ENCODE data around the gene SPECC1L.
"Not testable (repeated sequence)": the region's sequence is repeated elsewhere in the genome, so short reads cannot be mapped to it uniquely, and the experiment has no call there.

SPECC1L gene, protein sequence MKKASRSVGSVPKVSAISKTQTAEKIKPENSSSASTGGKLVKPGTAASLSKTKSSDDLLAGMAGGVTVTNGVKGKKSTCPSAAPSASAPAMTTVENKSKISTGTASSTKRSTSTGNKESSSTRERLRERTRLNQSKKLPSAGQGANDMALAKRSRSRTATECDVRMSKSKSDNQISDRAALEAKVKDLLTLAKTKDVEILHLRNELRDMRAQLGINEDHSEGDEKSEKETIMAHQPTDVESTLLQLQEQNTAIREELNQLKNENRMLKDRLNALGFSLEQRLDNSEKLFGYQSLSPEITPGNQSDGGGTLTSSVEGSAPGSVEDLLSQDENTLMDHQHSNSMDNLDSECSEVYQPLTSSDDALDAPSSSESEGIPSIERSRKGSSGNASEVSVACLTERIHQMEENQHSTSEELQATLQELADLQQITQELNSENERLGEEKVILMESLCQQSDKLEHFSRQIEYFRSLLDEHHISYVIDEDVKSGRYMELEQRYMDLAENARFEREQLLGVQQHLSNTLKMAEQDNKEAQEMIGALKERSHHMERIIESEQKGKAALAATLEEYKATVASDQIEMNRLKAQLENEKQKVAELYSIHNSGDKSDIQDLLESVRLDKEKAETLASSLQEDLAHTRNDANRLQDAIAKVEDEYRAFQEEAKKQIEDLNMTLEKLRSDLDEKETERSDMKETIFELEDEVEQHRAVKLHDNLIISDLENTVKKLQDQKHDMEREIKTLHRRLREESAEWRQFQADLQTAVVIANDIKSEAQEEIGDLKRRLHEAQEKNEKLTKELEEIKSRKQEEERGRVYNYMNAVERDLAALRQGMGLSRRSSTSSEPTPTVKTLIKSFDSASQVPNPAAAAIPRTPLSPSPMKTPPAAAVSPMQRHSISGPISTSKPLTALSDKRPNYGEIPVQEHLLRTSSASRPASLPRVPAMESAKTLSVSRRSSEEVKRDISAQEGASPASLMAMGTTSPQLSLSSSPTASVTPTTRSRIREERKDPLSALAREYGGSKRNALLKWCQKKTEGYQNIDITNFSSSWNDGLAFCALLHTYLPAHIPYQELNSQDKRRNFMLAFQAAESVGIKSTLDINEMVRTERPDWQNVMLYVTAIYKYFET

DNA sequence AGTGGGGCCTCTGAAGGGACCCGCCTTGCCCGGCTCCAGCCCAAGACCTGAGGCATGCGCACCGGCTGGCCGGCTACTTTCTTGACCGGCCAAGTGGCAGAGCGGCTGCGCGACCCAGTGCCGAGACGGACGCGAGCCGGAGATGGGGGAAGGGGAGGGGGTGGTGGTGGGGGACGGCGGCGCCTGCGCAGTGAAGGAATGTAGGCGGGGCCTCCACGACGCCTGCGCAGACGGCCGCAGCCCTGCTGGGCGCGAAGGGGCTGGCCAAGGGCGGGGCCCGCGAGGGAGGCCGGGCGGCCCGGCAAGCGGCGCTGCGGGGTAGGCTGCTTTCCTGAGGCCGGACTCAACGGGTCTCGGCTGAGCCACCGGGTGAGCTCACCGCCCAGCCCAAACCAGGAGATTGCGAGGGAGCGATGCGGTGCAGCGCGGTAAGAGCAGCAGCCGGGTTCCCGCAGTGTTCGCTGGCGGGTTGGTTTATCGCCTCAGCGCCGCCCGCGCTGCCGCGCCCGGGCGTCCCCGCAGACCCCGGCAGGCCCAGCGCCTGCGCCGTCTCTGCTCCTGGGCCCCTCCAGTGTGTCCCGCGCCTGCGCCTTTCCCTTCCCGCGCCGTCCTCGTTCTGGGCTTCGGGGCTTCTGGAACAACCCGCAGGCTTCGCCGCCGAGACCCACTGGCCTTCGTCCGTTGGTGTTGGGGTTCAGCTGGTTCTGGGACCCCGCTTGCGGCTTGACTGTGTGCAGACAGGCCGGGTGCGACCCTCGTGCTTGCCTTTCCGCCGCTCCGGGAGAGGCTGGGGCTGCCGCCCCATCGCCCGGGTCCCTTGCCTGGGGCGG is at the start of gene SPECC1L:
SPECC1L (plus strand) TSS at position 276 of the 830 bp plus-strand sequence. CDS start 31,401 bp downstream, outside the sequence.
- peak; percentile 42 for DNase-seq (ENCODE audit: low read depth)

DNA sequence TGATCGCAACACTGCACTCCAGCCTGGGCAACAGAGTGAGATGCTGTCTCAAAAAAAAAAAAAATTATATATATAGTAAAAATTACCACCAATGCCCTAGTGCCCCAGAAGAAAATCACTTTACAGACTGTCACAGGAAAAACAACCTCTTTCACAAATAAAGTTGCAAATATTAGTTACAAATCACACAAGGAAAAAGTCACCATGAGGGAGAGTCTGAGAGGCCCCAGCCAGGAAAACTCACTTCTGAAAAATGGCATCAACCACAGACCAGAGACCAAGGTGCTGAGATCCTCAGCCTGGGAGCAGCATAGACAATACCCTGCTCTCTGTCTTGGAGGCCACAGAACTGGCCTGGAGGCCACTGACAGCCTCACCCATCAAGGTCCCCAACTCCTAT is 46.2 kb upstream of the SPECC1L start:
- no peak for DNase-seq (ENCODE audit: low read depth)

DNA sequence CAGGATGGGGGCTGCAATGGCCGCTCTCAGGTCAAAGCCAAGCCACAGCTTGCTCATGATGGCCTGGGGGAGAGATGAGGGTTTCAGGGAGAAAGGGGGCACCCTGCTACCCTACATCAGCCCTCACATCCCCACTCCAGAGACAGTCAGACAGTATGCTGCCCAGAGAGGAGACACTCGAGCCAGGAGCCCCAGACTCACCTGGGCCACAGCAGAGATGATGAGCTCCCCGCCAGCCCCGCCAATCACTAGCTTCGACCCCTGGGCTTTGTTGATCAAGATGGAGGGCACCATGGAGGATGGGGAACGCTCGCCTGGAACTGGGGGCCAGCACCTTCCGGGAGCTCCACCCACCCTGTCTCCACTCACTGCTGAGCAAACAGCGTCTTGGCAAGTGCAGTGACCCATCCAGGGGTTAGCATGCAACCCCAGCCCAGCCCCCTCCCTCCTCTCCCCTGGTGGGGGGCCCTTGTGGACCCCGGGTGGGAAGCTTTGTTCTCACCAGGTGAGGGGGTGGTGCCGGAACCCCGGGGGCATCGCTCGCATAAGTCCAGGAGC is 45.5 kb upstream of the SPECC1L start:
- no peak for DNase-seq (ENCODE audit: low read depth)

DNA sequence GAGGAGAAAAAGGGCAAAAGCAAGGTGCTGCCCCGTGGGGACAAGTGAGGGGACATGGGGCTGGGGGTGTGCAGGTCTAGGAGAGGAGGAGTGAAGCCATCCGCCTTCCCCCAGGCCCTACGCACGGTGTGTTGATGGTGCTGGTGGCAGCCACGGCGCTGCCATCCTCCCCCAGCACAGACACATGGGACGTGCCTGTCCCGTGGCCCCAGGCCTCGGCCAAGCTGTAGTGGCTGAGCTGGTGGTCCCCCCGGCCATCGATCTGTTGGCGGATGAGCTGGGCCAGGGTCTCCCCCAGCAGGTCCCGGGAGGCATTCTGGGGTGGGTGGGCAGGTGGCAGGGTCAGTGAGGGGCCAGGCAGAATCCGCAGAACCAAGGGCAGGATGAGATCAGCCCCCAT is 44.7 kb upstream of the SPECC1L start:
- no peak for DNase-seq (ENCODE audit: low read depth)

DNA sequence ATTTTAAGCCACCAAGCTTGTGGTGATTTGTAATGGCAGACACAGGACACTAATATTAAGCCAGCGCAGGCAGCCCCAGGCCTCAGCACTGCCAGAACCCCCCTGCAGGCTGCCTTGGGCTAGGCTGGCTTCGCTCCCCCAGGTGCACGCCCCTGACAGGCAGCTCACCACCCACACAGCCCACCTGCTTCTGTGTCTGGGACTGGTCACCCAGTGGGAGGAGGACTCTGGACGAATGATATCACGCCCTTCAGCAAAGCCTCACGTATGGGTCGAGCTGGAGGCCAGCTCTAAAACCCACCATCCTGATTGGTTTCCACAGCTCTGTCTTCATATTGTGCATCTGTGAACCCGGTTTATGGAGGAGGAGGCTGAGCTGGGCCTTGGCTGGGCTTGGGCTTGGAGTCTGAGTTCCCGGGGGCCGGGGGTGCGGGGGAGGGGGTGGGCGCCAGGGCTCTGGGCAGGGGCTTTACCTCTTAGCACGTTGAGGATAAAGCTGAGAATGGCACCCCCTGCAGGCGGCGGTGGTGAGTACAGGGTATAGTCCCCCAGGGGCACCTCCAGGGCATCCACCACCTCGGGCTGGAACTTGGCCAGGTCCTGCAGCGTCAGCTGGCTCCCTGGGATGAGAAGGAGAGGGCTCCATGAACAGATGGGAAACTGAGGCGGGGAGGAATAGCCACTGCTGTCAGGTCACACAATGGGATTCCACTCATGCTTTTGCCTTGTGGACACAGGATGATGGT is 39.5 kb upstream of the SPECC1L start:
- DNase-seq (ENCODE audit: low read depth) = no peak

DNA sequence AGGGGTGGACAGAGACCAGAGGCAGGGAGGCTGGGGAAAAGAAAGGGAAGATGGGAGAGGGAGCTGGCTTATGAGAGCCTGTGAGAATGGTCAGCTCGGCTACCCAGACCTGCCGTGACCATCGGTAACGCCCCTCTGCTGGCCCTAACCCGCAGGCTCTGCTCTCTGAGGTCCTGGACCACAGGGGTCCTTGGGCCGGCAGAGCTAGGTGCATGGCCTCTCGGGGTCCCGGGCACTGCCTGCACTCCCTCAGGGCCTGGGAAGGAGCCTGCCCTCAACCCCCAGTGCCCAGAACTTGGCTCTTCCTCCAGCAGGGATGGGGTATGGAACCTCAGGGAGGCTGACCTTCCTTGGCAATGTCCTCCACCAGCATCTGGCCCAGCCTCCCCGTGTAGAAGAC is 38.9 kb upstream of the SPECC1L start:
- no peak for DNase-seq (ENCODE audit: low read depth)

DNA sequence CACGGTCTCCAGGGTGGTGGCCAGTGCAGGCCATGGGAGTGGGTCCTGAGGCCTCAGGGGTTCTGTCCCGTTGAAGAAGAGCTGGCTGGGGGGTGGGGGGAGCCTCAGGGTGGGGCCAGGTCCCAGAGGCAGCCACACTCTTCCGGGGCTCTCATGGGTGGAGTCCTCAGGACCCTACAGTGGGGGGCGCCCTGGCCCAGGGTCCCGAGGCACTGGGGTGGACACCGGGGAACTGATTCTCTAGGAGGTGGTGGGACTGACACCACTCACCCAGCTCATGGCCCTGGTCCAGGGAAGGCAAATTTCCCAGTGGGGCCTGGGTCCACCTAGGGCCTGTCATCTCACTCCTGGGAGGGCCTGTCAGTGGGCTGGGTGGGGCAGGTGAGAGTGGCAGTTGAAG is 38.5 kb upstream of the SPECC1L start:
- DNase-seq (ENCODE audit: low read depth) = no peak

DNA sequence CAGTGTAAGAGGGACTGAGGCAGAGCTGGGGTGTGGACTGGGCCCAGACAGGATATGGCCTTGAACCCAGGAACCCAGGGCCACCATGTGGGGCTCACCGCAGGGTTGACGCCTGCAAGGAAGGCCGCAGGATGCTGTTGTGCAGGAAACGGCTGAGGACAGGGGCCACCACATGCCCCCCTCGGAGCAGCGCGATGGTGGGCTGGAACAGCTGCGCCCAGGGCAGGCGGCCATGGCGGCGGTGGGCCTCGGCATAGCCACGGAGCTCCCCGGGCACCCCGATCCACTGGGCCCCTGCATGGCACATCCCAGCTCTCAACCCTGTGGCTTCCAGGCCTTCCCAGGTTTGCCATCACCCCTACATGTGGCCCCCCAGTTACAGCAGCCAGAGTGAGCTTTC is 37.9 kb upstream of the SPECC1L start:
- no peak for DNase-seq (ENCODE audit: low read depth)

DNA sequence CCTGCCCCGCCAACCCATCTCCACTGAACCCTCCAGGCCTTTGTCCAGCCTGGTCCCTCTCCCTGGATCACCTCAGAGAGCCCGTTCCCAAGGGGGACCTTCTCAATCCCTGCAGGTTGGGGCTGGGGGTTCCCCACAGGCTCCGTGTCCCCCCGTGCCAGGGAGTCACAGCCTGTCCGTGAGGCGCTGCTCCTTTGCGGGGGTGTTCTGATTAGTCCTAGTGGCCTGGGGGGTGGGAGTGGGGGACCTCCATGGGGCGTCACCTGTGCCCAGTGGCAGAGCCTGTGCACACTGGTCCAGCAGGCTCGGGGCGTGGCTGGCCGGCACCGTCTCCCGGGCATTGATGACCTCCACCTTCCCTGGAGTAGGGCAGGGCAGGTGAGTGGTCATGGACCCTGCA is 37.4 kb upstream of the SPECC1L start:
- no peak for DNase-seq (ENCODE audit: low read depth)

DNA sequence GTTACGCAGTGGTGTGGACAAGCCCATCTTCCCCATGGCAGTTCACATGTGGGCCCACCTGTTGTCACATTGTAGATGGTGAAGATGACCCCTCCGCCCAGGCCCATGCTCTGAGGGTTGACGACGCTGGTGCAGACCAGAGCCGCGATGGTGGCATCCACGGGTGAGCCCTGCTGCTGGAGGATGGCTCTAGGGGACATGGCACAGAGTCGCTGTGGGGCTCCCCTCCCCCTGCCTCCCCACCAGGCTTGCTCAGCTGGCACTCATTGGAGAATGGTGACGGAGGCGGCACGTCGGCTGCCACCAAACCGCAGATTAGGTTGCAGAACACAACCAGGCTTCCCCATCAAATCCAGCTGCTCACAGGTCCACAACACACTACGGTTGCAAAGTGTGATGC is 36.8 kb upstream of the SPECC1L start:
- no peak for DNase-seq (ENCODE audit: low read depth)

DNA sequence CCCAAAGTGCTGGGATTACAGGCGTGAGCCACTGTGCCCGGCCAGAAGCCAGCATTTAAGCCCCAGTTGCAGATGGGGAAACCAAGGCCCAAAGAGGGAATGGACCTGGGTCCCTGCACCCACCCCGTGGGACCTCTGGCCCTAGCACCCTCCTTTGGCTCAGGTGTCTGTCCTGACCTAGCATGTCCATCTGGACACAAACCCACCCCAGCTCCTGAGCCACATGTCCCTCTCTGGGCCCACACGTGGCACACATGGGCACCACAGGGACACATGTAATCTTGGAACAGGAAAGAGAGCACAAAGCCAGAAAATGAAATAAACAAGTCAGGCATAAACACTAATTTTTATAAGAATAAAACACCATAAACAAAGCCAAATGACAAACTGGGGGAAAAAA is 35.3 kb upstream of the SPECC1L start:
- DNase-seq (ENCODE audit: low read depth) = no peak

DNA sequence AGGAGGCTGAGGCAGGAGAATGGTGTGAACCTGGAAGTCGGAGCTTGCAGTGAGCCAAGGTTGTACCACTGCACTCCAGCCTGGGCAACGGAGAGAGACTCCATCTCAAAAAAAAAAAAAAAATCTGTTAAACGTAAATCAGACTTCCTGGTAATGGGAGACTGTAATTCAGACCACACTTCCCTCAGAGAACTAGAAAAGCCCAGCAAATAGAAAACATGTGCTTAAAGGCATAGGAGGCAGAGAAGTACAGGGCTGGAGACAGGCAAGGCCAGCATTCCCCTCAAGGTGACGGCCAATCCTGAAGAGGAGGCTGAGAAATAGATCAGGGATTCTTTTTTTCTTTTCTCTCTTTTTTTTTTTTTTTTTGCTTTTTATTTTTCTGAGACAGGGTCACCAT is 34.0 kb upstream of the SPECC1L start:
- no peak for DNase-seq (ENCODE audit: low read depth)

DNA sequence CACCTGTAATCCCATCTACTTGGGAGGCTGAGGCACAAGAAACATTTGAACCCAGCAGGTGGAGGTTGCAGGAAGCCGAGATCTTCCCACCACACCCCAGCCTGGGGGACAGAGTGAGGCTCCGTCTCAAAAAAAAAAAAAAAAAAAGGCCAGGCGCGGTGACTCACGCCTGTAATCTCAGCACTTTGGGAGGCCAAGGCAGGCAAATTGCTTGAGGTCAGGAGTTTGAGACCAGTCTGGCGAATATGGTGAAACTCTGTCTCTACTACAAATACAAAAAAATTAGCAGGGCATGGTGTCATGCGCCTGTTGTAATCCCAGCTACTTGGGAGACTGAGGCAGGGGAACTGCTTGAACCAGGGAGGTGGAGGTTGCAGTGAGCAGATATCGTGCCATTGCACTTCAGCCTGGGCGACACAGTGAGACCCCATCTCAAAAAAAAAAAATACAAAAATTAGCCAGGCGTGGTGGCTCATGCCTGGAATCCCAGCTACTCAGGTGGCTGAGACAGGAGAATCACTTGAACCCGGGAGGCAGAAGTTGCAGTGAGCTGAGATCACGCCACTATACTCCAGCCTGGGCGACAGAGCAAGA is 32.4 kb upstream of the SPECC1L start:
- not testable (repeated sequence) for DNase-seq (ENCODE audit: low read depth)

DNA sequence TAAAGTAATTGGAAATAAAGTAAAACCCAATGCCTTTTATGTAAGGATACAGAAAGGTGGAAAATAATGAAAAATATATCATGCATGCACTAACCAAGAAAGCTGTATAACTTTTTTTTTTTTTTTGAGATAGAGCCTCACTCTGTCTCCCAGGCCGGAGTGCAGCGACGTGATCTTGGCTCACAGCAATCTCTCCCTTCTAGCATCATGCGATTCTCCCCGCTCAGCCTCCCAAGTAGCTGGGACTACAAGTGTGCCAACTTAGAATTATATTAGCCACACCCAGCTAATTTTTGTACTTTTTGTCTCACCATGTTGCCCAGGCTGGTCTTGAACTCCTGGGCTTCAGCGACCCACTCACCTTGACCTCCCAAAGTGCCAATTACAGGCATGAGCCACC is 30.2 kb upstream of the SPECC1L start:
- no peak for DNase-seq (ENCODE audit: low read depth)

DNA sequence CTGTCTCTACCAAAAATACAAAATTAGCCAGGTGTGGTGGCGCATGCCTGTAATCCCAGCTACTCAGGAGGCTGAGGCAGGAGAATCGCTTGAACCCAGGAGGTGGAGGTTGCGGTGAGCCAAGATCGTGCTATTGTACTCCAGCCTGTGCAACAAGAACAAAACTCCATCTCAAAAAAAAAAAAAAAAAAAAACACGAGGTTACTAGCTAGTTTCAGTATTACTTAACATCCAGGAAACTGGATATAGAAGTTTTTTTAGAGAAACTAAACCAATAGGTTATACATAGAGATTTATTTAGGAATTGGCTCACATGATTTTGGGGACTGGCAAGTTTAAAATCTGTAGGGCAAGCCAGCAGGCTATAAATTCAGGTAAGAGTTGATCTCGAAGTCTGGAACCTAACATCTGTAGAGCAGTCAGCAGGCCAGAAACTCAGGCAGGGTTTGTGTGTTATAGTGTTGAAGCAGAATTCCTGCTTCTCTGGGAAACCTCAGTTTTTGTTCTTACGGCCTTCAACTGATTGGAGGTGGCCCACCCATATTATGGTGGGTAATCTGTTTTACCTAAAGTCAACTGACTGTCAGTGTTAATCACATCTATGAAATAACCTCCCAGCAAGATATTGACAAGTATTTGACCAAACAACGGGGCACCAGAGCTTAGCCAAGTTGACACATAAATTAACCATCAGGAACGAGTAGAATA is 29.5 kb upstream of the SPECC1L start:
- DNase-seq (ENCODE audit: low read depth) = not testable (repeated sequence)

DNA sequence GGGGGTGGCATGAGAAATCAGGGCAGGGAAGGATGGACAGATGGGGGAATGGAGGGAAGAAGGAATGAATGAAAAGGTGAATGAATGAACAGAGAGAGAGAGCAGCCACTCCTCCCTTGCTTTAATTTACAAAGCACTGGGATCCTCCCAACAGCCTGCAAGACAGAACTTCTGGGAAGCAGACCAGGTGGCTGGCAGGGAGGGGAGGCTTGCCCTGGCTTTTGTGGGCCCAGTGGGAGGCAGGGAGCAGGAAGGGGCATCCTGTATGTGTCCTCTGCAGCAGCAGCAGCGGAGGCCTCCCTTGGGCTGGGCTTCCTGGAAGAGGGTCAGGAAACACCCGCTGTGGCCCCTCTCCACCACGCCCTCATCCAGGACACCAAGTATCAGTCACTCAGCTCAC is 27.2 kb upstream of the SPECC1L start:
- DNase-seq (ENCODE audit: low read depth) = not testable (repeated sequence)

DNA sequence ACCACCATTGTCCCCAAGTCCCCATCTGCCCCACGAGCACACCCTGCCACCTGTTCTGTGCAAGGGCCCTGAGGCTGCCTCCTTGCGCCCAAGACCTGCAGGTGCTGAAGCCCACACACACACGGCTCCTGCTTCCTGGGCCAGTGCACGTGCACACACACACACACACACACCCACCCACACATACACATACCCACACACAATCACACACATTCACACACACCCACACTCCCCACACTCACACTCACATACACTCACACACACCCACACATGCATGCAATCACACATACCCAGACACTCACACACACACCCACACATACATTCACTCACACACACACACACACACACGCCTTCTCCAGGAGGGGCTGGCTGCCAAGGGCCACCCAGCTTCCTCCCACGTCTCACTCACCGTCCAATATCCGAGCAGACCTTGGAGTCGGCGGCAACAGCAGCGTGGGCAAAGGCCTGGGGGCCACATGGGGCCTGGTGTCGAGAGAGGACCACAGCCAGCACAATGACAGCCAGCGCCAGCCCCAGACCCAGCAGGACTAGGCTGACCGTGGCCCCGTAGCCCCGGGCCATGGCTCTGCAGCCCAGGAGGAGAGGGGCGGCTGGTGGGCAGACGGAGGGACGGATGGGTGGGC is 26.4 kb upstream of the SPECC1L start:
- no peak for DNase-seq (ENCODE audit: low read depth)

DNA sequence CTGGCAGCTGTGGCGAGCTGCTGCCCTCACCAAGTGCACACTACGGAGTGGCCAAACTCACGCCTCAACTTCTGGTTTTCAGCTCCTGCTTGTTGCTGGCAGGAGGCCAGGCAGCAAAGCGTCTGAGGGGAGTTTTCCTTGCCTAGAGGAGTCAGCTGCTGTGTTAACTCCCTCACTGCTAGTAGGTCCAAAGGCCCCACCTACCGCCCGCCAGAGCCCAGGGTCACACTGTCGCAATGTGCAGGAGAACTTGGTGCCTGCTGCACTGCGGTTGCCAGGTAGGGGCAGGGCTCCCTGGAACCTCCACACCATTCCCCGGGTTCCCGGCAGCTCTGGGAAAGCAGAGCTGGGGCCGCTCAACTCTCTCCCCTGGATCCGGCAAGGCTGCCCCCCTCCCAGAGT is 25.6 kb upstream of the SPECC1L start, which contains the start of gene GGT5:
GGT5 (minus strand) TSS at position 53 of the 402 bp plus-strand sequence. CDS start 357 bp downstream, outside the sequence.
- not testable (repeated sequence) for DNase-seq (ENCODE audit: low read depth)

Data from GM04503 (cell line).